Fibroblast of skin of left biceps (primary cell): ENCODE measurements around the gene SQSTM1.
"Not testable (repeated sequence)": the region's sequence is repeated elsewhere in the genome, so short reads cannot be mapped to it uniquely, and the experiment has no call there.

ENCODE experiments used
- DNase-seq, 2 experiments: peaks; one replicate each; pipeline ENCODE4 v3.0.0-alpha.2; 2013; ENCODE audit warnings: low read depth in 2 of 2

The SQSTM1 gene

DNA sequence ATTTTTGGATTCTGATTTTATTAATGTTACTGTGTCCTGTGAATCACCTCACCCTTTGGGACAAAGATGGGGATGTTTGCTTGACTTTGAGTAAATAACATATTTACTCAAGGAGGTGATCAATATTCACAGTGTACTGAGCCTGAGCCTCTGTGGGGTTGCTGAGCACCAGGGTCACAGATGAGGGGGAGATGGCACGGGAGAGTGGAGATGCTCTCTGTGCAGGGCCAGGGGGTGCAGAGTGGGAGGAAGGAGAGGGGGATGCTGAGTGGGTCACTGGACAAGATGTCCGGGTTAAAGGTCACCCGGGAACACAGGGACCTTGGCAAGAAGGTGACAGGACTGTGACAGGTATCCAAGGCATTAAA is 4.0 kb downstream of the SQSTM1 start:
- no peak for DNase-seq

DNA sequence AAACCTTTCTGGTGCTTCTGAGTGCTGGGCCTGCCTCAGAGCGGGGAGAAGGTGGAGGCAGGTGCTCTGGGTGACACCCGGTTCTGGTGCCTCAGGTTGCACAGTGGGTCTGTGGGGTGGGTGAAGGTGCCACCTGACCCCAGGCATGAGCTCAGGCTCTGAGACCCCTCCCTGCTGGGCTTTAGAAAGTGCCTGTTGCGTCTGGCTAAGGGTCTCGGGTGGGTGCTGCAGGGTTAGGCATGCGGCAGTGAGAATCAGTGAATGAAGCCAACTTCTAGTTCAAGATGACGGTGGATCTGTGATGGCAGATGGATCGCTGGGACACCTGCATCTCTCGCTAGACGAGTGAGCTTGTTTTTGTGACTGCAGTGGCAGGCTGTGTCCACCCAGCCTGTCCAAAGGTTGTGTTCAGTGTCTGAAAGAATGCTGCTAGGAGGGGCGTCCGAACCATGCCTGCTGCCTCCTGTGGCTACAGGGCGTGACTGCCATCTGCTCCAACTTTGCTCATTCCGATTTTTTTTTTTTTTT is 5.0 kb downstream of the SQSTM1 start:
- no peak for DNase-seq

DNA sequence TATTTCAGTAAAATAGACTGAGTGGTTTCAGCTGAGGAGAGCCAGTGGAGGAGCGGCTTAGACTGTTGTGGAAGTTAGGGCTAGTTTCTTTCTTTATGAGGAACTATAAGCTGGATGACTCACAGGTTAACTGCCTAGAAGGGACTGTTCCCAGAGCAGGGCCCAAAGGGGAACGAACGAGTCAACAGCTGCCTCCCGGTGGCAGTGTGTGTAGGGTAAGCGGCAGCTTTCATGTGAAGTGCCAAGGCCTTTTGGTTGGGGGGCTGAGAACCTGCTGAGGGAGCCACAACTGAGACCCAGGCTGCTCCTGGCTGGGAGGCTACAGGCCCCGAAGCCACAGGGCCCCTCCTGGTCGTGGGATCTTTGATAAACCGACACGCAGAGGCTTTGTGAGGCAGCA is 7.0 kb downstream of the SQSTM1 start:
- DNase-seq: no peak

DNA sequence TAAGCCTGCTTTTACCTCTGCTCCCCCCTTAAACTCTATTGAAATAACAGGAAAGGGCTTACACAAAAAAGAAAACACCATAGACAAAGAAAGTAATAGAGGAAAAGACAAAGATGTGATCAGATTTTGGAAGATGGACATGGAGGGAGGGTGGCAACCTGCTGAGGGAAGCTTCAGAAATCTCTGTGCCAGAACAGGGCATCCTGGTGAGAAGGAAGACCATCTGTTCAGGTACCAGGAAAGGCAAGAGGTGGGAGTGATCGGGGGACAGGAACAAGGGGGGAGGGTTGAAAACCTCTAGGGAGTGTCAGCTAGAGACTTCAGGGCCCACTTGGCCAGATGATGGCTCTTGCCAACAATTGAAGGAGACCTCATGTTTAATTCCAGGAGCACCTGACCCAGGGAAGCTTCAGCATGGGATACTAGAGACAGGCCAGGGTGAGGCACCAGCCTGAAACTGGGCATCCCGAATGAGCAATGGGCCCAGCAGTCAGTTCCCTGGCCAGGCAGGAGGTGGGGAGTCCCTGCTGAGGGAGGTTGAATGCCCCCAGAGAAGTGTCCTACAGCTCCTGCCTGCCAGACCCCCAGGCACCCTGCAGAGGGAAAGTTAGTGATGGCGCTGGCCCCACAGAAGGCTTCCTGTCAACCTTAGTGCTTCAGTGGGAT is 8.2 kb downstream of the SQSTM1 start:
- no peak for DNase-seq

DNA sequence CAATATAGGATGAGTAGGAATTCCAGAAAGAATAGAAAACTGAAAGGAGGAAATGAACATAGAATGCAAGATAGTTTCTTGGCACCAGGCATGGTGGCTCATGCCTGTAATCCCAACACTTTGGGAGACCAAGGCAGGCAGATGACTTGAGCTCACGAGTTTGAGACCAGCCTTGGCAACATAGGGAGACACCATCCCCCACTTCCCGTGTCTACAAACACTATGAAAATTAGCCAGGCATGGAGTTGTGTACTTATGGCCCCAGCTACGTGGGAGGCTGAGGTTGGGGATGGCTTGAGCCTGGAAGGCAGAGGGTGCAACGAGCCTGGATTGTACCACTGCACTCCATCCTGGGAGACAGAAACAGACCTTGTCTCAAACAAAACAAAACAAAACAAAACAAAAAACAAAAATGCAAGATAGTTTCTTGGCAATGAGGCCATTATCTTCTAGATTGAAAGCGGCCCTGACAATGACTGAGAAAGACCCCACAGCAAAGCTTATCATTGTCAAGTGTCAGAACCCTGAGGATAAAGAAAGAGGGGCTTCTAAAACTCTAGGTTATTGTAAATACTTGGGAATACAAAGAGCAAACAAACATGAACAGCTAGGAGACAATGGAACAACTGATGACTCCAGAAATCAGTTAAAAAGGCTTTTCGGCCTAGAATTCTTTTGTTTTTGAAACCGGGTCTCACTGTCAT is 9.2 kb downstream of the SQSTM1 start:
- no peak for DNase-seq

DNA sequence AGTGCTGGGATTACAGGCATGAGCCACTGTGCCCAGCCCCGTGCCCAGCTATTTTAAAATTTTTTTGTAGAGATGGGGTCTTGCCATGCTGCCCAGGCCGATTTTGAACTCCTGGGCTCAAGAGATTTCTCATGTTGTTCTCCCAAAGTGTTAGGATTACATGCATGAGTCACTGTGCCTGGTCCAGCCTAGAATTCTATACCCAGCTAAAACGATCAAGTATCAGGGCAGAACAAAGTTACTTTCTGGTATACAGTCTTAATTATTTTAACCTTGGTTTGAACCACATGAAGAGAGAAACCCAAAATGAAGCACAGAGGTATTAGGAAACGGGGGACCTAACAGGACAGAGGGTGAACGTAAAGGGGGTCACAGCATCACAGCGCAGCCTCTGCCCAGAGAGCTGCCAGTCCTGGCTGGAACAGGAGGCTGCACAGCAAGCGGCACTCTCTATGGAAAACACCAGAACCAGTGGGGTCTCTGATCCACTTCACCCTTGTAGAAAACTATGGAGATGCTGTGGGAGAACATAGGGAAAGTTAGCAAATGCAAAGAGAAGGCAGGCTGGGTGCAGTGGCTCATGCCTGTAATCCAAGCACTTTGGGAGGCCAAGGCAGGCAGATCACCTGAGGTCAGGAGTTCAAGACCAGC is 10.2 kb downstream of the SQSTM1 start:
- no peak for DNase-seq

DNA sequence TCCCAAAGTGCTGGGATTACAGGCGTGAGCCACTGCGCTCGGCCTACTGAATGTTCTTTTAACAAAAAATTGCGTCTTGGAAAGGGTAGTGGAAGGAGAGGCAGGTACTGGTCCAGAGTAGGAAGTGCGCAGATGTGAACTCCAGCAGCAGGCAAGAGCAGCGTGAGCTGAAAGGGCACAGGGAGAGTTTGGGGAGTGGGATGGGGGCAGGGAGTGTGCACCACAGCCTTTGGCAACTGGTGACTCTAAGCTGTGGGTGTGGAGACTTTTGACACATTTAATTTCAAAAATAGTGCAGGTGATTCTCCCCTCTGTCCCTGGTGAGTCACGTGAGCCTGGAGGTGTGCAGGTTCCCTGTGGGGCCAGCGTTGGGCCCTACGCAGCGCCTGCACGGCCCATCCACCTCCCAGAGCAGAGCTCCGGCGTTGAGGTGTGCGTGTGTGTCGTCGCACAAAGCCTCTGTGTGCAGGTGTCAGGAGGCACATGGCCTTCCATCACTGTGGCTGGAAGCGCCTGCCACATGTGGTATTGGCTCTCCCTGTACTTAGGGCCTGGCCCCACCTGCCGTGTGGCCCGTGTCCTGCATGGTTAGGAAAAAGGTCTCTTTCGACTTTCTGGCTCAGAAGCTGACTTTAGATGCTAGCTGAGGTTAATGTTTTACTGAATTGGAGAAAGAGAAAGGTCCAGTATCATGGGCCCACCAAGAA is 11.5 kb downstream of the SQSTM1 start:
- no peak for DNase-seq

DNA sequence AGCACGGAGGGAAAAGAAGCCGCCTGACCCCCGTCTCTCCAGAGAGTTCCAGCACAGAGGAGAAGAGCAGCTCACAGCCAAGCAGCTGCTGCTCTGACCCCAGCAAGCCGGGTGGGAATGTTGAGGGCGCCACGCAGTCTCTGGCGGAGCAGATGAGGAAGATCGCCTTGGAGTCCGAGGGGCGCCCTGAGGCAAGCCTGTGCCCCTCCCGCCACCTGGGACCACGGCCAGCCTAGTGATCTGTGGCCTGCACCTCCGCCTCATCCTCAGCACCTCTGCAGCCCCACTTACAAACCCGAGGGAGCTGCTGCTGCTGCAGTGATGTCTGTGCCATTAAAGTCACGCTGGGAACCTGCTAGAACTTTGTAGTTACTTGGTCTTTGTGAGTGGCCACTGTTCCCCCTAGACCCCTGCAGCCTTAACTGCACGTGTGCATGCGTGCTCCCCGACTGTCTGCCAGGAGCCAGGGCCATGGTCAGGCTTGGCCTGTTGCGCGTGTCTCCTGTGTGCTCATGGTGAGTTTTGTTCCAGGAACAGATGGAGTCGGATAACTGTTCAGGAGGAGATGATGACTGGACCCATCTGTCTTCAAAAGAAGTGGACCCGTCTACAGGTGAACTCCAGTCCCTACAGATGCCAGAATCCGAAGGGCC is 12.5 kb downstream of the SQSTM1 start:
- no peak for DNase-seq

DNA sequence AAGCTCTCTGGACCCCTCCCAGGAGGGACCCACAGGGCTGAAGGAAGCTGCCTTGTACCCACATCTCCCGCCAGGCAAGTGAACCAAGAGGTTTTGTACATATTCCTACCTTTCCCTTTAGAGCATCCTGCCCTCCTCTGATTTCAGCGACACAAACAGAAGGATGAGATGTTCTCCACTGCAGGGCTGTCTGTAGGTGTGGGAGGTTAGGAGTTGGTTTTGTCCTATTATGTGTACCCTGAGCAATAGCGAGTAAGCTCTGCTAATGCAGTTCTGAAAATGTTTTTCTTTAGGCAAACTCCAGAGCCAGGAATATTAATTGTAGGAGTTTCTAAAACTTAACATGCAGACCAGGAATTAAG is 13.0 kb downstream of the SQSTM1 start:
- no peak for DNase-seq

DNA sequence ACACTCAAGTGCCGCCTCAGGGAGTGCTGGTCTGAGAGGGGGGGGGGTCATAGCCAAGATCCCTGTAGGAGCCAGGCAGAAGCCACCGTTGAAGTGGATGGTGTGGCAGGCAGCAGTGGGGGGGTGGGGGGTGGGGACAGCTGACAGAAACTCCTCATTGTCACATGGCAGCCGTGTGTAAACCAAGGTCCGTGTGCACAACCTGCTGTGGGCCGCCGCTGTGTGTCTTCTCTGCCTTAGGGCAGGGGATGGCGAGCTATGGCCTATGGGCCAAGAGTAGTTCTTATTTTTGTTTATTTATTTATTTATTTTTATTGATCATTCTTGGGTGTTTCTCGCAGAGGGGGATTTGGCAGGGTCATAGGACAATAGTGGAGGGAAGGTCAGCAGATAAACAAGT is 13.4 kb downstream of the SQSTM1 start:
- DNase-seq: no peak

DNA sequence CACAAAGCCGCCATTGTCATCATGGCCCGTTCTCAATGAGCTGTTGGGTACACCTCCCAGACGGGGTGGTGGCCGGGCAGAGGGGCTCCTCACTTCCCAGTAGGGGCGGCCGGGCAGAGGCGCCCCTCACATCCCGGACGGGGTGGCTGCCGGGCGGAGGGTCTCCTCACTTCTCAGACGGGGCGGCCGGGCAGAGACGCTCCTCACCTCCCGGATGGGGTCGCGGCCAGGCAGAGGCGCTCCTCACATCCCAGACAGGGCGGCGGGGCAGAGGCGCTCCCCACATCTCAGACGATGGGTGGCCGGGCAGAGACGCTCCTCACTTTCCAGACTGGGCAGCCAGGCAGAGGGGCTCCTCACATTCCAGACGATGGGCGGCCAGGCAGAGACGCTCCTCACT is 14.2 kb downstream of the SQSTM1 start:
- DNase-seq: not testable (repeated sequence)

DNA sequence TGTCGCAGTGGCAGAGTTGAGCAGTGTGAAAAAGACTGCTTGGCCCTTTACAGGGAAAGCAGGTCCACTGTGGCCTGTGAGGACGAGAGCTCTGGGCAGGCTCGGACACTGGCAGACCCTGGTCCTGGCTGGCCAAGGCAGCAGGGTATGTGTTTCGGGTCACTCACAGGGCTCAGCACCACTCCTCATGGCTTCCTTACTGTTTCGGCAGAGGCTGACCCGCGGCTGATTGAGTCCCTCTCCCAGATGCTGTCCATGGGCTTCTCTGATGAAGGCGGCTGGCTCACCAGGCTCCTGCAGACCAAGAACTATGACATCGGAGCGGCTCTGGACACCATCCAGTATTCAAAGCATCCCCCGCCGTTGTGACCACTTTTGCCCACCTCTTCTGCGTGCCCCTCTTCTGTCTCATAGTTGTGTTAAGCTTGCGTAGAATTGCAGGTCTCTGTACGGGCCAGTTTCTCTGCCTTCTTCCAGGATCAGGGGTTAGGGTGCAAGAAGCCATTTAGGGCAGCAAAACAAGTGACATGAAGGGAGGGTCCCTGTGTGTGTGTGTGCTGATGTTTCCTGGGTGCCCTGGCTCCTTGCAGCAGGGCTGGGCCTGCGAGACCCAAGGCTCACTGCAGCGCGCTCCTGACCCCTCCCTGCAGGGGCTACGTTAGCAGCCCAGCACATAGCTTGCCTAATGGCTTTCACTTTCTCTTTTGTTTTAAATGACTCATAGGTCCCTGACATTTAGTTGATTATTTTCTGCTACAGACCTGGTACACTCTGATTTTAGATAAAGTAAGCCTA is 15.7 kb downstream of the SQSTM1 start:
- no peak for DNase-seq

DNA sequence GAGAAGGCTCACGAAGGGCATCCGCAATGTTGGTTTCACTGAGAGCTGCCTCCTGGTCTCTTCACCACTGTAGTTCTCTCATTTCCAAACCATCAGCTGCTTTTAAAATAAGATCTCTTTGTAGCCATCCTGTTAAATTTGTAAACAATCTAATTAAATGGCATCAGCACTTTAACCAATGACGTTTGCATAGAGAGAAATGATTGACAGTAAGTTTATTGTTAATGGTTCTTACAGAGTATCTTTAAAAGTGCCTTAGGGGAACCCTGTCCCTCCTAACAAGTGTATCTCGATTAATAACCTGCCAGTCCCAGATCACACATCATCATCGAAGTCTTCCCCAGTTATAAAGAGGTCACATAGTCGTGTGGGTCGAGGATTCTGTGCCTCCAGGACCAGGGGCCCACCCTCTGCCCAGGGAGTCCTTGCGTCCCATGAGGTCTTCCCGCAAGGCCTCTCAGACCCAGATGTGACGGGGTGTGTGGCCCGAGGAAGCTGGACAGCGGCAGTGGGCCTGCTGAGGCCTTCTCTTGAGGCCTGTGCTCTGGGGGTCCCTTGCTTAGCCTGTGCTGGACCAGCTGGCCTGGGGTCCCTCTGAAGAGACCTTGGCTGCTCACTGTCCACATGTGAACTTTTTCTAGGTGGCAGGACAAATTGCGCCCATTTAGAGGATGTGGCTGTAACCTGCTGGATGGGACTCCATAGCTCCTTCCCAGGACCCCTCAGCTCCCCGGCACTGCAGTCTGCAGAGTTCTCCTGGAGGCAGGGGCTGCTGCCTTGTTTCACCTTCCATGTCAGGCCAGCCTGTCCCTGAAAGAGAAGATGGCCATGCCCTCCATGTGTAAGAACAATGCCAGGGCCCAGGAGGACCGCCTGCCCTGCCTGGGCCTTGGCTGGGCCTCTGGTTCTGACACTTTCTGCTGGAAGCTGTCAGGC is 16.6 kb downstream of the SQSTM1 start:
- no peak for DNase-seq

DNA sequence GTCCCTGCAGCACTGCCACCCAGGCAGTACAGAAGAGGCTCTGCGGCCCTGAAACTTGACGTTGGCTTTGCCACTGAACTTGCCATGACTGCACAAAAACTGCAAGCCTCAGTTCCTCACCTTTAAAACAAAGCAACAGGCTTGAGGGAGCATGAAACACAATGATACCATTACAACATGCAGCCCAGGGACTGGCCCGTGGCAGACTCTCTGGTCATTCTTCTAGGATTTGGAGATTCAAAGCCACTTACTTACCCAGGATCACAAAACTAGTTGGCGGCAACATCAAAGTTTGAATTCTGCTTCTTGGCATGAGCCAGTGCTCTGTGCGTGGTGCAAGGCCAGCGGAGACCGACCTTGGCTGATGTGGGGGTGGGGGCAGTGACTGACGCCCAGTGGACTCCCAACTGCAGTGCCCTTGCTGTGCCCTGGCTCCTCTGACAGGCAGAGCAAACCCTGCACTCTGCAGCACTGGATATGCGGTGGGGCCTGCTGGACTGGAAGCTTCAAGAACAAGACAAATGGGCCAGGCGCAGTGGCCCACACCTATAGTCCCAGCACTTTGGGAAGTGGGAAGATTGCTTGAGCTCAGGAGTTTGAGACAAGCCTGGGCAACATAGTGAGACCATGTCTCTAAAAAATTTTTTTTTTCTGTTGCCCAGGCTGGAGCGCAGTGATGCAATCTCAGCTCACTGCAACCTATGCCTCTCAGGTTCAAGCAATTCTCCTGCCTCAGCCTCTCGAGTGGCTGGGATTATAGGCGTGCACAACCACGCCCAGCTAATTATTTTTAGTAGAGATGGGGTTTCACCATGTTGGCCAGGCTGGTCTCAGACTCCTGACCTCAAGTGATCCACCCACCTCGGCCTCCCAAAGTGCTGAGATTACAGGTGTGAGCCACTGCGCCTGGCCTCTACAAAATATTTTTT is 18.9 kb downstream of the SQSTM1 start:
- no peak for DNase-seq

DNA sequence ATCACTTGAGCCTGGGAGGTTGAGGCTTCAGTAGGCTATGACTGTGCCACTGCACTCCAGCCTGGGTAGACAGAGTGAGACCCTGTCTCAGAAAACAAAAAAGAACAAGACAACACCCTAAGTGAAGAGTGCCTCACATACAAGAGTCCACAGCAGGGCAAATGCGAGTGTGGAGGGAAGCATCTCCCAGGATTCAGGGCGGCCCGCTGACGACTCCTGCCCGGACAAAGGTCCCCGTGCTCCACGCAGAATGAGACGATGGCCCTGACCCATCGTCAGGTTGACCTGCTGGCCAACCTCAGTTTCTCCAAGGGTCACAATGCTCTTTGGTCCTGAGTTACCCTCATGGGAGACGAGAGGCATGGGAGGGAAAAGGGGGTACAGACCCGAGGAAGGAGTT is 19.6 kb downstream of the SQSTM1 start:
- DNase-seq: no peak

DNA sequence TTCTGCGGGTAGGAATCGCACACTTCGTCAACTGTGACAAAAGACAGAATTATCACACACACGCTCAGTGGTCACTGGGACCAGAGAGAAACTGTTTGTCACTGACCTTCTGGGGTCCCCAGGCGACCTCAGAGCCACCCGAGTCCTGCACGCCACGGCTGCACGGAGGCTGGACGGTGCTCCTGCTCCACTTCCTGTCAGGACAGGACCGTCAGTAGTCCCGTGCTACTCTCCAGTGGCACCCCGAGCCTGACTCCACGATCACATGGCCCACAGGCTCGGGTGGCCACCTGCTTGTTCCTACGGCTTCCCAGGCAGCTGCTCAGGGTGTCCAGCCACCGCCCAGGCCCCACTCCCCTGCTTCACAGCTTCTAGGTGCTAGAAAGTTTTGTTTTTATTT is 20.1 kb downstream of the SQSTM1 start:
- no peak for DNase-seq

DNA sequence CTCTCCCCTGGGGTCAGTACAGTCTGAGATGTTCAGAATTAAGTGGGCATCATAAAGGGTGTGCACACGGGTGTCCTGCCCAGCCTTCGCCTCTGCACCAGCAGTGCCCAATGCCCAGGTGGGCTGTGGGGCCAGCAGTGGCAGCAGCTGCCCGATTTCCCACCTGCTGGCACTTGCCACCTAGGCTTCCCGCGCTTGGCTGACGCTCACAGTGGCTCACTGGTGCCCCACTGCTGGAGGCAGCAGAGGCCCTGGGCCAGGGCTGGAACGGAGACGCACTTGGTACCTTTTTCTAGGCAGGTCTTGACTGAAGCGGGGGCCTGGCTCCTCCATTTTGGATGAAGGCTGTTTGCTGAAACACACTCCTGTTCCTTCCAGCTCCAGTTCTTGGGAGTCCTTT is 20.9 kb downstream of the SQSTM1 start:
- no peak for DNase-seq

DNA sequence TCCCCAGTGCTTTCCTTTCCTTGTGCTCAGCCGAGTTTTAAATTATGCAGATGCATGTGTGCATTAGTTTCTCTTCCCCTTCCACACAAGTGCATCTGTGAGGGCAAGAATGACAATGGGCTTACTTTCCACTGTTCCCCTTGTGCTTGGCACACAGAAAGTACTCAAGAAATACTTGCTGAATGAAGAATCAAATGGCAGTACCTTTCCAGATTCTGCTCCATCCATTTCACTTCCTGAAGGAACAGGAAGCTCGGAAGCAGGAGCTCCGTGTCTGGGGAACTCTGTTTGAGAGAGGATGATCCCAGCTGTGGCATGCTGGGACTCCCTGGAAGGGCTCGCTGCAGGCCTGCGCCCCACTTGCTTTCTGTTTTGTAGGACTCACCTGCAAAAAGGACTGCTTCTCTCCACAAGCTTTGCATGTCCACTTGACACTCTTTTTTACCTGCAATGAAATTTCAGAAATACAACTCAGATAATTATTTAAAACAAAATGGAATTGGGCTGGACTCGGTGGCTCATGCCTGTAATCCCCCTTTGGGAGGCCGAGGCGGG is 32.4 kb downstream of the SQSTM1 start:
- no peak for DNase-seq

DNA sequence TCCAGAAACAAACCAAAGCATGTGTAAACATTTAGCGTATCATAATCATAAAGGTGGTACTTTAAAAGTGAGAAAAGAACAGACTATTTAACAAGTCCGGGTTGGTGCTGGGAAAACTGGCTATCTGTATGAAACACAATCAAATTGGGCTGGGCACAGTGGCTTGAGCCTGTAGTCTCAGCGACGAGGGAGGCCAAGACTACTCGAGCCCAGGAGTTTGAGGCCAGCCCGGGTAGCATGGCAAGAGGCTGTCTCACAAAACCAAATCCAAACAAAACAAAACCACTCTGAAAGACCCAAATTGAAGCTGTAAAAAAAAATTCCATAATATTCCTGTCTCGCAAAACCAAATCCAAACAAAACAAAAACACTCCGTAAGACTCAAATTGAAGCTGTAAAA is 33.7 kb downstream of the SQSTM1 start:
- no peak for DNase-seq
